ENCODE data around the gene TRPM3. TPM values are rescaled to one million over a fixed set of nuclear protein-coding genes. Genes with fewer than 3 reads are reported as not detected.

Gene TRPM3
- total and polyA plus RNA-seq, 2 of the 8 experiments (the other 6 are each of a cell fraction or from before 2014, with no cell fraction given) = 2.4 to 10.9 TPM

- TF ChIP-seq CHD7 (IDR thresholded peaks at IDR 0.05; ENCODE audit: insufficient replicate concordance, low read length) (no peak), CBX5 (IDR thresholded peaks at IDR 0.05; ENCODE audit: low read depth, low read length) (no peak), SAP30 (IDR thresholded peaks at IDR 0.05; ENCODE audit: insufficient read depth, insufficient replicate concordance, low read length) (no peak), SRF (IDR thresholded peaks at IDR 0.05; ENCODE audit: low read depth, low read length) (no peak), POU5F1 (IDR thresholded peaks at IDR 0.05; ENCODE audit: low read depth, low read length) (no peak), RXRA (IDR thresholded peaks at IDR 0.05; ENCODE audit: insufficient read depth, low read depth, low read length) (no peak), CREB1 (IDR thresholded peaks at IDR 0.05) (no peak), CTCF (IDR thresholded peaks at IDR 0.05; ENCODE audit: control extremely low read depth in 1 of 3, insufficient read depth in 1 of 3, low read depth in 1 of 3, low read length in 3 of 3) (no peak), GABPA (IDR thresholded peaks at IDR 0.05; ENCODE audit: borderline replicate concordance, insufficient read depth, low read length) (no peak)
Observed at GRCh38 chr9:71032779-71033178, 88.6 kb downstream of the TRPM3 start (continued).

All from H1 (cell line).